NCI-H1105 treated with DMSO at 0.1 percent for 48 hours (cell line): Measurements from ENCODE around the gene ARHGAP15.

Experiments
- DNase-seq: peaks from one replicate; lab custom pipeline; 2025; lab: John Stamatoyannopoulos, UW

The ARHGAP15 gene

DNA sequence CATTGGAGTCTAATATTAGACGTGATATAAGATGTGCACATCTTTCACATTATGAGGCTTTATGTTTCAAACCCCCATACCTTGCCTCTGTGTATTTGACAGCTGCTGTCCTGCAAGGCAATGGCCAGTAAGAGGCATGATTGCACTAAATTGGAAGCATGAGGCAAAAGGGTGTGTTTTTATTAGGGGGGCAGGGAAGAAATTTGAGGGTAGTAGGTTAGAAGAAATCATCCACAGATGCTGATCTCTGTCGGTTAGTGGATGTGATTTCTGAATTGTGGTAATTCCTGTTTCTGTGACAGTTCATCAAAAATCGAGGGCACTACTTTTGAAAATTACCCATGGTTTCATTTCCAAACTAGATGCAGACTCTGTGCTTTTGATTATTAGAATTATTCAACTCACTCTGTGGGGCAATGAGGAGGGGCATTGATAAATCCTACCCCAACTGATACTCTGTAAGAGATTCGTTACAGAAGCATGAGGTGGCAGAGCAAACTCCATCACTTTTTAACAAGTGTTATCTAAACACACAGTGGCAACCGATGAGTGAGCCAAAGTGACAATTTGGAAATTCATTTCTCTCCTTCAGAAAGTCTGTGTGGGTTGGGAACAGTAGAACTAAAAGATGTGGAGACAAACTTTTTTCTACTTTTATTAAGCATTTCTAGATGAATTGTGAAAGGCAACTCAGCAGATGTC is 453.0 kb downstream of the ARHGAP15 start:
- DNase-seq, result no peak

DNA sequence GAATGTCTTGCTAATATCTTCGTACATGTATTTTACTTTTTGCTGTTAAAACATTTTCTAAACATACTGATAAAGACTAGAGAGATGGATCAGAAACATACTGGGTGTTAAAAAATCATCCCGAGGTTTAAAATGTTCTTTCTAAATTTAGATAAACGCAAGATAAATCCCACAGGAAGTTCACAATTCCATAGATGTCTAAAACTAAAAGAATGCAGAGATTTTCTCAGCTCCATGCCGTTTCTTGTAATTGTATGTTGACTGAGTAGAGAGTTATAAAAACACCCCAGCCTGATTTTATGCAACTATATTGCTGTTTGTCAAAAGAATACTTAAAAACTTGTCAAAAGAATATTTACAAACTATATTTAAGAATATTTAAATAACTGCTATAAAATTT is 455.7 kb downstream of the ARHGAP15 start:
- no peak for DNase-seq

DNA sequence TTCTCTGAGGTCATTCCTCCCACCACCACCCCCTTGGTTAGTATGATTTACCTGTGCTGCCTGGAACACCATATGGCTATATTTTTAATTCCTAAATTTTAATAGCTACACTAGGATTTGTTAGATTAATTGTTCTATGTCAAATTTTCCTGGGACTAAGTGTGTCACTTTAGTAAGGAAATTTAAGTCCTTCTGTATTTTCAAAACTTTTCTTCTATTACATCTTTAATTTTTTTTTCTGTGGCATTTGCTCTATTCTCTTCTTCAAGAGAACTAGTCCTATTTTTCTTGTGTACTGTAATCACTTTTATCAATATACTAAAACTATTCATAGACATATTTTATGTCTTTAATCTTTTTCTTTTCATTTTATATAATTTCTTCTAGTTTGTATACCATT is 456.9 kb downstream of the ARHGAP15 start:
- DNase-seq, result no peak

DNA sequence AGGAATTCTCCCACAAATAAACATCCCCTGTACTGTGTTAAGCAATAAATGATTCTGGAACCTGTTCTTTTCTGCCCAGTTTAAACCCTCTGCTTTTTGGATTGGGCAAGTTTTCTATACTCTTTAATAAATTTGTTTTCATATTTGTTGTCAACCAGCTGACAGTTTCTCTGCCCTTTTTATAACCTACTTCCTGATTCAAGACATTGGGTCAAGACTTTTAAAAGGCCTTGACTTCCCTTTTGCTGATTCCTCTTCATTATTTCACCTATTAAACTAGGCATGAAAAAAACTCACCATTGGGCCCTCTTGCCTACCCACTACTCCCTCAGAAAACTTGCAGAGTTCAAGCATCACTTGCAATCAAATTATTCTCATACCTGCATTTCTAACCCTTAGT is 459.5 kb downstream of the ARHGAP15 start:
- no peak for DNase-seq

DNA sequence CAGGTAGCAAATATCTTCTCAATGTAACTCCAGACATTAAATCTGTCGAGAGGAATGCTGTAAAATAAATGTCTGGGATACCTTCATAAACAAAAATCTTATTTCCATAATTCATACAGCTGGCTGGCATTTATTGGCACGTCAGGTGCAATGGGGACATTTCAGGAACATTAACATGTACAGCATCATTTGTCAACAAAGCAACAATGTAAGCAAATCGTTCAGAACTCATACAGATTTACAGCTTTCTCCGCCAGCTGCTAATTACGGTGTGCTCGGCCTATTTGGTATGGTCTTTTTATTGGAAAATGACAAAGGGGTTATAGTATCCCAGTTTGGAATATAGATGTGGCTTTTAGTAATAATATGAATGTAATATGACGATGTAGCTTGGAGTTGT is 464.9 kb downstream of the ARHGAP15 start:
- peak; percentile 22 for DNase-seq

DNA sequence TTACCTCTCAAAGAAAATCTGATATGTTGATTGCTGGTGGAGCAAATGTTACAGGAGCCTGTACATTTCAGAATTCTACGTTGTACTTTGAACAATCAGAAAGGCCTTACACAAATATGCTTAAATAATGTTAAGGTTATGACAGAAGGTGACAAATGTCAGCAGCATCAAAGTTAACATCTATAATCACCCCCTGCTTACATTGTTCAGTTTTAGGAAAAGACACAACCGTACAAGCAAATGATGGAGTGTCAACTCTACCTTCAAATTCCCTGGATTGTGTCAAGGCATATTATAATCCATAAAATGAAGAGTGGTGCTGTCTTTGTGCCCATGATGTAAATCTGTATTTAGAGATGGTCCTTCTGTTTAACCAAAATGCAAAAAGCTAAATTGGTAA is 465.5 kb downstream of the ARHGAP15 start:
- DNase-seq, result no peak

DNA sequence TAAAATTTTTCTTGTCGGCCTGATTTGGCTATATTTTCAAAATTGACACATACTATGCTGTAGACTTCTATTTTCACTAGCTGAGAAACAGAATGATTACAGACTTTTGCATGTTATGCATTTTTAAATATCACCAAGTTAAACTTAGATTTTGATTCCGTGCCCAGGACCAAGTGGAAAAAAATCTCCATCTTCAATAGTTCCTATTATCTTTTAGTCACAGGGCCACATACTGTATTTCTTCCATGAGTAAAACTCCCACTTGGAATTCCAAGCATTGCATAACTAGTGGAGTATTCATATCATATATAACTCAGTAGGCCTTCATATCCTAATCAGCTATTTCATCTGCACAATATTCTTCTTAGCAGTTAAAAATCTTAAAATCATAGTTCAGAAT is 470.9 kb downstream of the ARHGAP15 start:
- no peak for DNase-seq

DNA sequence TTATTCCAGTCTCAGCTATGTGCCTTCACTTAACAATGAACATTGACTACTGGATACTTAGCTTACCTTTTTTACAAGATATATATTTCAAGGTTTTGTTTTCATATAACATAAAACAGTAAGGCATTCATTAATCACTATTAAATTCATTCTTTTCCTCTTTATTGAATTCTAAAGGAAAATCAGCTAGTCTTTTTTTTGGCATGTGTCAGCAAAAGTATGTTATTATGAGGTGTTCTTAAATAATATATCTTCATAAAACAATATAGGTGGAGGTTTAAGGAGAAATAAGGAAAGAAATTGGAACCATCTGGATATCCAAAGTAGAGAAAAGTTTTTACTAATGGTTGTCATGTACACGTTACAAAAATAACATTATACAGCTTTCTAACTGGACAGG is 472.6 kb downstream of the ARHGAP15 start:
- DNase-seq, result no peak

DNA sequence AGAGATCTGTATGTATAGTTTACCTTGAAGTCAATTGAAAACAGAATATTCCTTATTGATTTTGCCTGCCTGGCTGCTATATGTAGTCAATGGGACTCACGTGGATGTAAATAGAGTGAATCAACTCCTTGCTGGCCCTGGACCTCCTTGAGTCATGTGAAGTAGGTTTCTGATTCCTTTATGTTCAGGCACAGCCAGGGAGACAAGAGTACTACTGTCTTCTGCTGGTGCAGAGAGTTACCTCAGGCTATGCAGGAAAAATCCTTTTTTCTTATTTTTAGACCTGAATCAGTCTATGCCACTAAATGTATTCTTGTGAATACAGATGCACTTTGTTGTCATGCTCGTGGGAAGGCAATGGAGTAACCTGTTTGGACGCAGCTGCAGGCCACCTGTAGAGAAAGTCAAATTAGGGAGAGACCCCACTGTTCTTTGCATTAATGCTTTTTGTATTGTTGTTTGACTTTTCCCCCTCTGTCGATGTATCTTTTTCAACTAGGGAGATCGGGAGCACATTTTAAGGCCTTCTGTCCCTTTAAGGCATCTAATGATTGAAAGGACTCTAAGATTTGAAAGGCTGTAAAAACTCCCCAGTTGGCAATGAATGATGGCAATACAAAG is 473.9 kb downstream of the ARHGAP15 start:
- DNase-seq, result no peak

- DNase-seq, result no peak
Measured at GRCh38 chr2:143603846-143604565, 474.8 kb downstream of the ARHGAP15 start.

DNA sequence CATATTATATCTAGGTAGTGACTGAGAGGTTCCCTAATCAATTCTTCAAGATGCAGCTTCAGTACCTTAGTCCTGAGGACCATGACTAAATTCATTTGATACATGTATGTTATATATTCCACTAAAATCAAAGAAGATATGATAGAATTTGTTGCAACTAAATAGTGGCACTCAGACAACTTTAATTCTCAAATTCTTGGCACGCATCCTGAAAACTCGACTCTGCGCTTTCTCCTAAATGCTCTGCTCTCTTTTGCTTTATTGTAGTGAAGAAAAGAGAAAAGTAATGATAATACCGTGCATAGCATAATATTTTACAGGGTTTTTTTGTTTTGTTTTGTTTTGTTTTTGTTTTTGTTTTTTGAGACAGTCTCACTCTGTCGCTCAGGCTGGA is 475.3 kb downstream of the ARHGAP15 start:
- DNase-seq, result no peak

DNA sequence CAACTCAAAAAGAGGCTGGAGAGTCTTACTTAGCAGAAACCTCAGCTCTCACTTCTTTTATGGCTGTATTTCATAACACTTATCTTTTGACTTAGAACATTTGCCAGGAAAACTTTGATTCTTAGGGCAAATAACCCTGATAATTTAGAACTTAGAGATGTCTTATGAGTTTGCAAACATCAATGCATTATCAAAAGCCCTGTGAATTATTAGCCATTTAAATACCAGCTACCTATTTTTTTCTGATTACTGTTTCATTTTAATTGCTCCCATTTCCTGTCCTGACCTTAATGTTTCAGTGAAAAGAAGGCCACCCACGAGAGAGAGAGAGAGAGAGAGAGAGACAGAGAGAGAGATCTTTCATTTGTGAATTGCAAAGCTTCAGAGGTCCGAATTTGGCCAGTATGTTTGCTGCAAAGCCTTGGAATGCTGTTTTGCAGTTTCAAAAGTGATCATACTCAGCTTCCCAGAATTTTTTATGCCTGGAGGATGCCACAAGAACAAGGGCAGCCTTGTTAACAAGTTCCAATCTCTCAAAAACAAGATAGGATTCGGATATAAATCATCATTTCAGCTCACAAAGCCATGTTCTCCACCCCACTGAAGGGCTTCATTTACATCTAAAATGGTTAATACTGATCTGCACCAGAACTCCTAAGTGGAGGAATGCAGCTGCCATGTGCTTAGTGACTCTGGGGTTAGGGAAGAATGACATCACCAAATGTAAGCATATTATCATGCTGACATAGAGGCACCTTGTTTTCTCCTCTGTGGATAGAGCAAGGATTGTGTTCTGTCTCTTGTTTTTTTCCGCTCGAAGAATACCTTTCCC is 478.2 kb downstream of the ARHGAP15 start:
- DNase-seq, result no peak

DNA sequence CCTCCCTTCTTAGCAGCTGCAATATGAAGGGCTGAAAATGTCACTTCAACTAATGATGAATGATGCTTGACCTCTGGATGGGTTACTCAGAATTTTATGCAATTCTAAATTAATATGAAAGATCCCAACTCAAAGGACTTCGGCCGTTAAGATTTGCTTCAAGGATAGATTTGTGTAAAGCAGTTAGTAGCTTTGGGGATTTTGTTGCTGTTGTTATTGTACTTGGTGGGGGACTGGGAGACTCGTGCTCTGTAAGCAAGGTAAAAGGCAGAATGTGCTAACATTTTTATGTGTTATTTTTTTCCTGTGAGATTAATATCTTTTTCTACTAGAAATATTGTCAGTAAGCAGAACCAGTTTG is 478.8 kb downstream of the ARHGAP15 start:
- no peak for DNase-seq

DNA sequence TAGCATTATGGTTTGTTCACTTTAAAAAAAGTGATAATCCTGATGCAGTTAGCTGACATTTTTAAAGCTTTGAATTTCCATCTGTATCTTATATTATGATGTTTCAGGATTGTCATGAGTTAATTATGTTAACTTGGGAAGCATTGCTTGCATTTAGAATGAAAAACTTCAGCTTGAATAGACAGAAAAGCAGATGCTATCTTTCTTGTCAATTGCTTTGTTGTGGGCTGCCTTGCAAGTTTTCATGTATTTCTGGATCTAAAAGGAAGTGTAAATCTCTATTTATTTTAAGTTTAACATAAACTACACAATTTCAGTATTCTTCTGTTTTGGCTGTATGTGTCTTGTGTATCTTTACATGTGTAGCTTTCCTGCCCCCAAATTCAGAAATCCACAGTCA is 479.5 kb downstream of the ARHGAP15 start:
- DNase-seq, result no peak

DNA sequence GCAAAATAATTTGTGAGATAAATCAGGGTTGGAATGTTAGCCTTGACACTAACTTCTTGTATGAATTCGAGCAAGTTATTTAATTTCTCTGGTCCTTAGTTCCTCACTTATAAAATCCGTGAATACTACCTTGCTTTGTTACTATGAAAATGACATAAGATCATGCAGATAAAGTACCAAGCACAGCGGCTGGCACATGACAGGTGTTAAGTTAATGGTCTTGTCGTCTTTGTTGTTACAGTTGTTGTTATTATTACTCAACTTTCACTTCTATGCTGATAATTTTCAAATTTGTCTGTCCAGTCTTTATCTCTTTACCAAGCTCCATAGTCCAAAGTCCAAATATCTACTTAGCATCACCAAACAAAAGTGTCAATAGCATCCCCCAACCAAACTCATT is 482.1 kb downstream of the ARHGAP15 start:
- no peak for DNase-seq

DNA sequence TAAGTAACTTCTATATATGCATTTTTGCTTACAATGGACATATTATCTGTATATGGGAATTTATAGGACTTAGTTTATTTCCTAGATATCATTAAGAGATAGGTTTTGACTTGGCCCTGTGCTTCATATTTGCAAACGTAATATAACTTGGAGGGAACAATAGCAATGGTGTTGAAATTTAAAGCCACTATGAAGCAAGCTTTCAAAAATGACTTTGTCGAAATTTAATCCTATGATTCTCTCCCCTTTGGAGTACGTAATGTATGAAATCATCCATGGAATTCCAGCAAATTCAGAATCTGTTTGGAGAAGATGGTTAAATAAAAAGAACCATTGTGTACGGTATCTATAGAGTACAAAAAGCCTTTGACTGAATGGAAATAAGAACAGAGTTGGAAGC is 486.3 kb downstream of the ARHGAP15 start:
- no peak for DNase-seq

DNA sequence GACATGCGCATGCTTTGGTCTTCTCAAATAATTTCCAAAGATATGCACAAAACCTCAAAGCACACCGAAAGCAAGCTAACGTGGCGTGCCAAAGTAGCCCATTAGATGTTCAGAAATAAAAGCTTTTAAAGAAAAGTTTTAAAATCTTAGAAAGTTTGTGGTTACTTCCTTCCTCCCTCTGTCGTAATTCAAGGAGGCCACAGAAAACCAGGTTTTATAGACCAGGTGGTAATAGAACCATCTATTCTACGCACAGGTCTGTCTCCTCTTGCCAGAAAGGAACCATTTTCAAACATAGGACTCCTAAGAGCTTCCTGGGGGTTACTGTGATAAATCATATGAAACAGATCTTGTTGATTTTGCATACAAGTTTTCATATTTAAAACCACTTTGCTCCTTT is 487.2 kb downstream of the ARHGAP15 start:
- DNase-seq, result no peak

DNA sequence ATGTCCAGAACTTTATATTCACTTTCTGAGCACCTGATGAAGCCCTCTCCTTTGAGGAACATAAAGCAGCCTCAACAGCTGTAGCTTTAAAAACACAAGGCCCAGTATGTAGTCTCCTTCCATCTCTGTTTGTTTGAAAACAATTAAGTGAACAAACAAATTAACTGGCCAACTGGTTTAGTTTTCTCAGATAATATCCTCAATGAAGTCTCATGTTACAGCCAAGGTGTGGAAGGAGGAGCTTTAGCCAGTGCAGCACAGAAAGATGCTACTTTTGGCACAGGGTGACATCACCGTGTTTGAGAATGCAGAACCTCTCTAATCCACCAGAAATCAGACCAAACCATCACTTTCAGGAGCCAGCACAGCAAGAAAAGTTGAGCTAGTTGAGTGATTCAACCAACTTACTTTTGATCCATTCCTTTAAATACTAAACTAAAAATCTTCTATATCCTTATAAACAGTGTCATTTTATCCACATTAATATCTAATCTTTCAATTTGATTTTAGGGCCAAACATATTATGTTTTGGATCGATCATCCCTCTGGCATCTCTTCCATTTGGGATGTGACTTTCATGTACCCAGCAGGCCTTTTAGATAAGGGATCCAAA is 488.7 kb downstream of the ARHGAP15 start:
- DNase-seq, result peak; percentile 72

DNA sequence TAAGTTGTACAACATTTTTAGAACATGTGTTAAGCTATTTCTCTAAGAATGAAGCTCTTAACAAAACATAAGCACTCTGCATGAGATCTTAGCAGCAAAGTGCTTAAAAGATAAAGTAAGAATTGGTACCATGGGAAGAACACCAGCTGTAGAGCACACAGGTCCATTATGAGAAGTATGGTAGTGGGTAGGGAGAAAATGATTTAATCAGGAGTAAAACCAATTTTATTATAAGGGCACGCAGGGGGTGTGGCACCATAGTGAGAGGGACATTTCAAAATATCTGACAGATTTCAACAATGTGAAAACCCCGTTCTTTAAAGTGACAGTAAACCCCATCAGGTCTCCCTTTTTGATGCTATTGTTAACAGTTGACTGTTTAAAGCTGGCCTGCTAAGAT is 492.9 kb downstream of the ARHGAP15 start:
- no peak for DNase-seq

DNA sequence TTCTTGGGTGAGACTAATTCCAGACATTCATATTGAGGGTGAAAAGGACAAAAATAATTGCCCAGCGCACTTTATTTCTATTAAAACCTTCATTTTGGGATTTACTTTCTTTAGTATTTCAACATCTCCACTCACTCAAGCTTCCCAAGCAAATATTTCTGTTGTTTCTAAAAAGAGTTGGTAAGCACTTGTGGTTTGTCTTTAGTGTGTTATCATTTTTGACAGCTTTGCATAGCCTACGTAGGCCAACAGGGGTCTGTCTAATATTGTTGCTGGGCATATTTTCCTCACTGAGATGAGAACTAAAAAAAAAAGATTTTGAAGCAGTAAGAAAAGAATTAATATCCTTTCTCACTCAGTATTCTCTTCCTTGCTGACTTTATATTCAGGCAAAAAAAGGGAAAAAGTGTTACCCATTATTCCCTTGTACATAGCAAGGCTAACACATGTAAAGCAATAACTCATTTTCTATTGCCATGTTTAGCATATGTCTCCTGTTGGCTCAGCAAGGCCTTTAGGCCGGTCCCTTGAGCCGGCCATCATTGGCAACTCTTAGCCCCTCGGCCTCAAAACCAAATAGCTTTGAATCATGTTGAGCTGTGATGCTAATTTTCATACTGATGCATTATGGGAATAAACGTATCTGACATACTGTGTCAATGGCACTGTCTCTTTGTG is 494.2 kb downstream of the ARHGAP15 start:
- no peak for DNase-seq

DNA sequence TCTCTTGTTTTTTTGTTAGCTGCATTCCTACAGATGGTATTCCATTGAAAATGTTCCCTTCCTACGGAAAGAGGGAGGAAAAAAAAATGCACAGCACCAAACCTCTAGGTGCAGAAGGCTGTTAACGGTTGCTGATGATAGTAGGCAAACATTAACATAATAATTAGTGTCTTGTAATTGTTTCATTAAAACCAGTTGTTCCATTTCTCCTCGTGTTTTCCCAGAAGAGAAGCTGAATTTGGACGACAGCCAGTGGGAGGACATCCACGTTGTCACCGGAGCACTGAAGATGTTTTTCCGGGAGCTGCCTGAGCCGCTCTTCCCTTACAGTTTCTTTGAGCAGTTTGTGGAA is 494.7 kb downstream of the ARHGAP15 start:
- peak; percentile 88 for DNase-seq

DNA sequence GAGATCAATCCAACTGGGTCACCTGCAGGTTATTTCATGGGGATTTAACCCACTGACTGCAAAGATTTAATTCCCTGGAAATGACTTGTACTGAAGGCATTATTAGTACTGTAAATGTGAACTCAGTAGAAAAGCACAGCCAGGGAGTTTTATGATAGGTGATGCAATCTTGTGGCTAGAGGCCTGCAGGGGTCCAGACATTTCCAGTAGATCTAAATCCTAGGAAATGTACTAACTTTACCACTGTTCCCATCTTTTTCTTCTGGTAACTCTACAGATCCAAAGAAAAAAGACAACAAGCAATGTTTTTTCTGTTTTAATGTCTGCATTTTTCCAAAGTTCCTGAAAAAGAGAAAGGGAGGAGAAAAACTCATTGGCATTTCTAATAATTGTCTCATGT is 500.1 kb downstream of the ARHGAP15 start:
- DNase-seq, result no peak
